Raji (cell line): ENCODE results near the gene TAF3.

Experiments
- POLR2A ChIP-seq: IDR thresholded peaks from 2 replicates; pipeline ENCODE4 v1.6.1; 2011; ENCODE audit warnings: low read depth, low read length, control low read depth; ENCODE audit not compliant: insufficient read depth

TAF3 gene

GRCh38 chr10:7853226-7853842 is 35.0 kb downstream of the TAF3 start:
- TF ChIP-seq POLR2A, result no peak

DNA sequence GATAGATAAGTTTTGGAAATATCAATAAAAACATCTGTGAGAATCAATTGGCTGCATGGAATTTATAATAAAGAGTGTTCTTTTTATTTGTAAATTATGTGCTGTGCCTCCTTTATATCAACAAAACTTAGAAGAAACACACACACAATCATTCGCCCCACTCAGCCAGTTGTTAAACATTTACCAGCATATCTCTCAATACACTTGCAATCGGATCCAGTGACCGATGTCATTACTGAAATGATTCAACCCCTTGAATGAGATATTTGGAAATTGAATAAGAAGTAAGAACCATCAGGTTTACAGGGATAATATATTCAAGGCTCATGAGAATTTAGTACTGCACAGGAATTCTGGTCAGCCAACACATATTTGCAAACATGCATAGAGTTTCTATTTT is 35.6 kb downstream of the TAF3 start:
- TF ChIP-seq POLR2A, result no peak

GRCh38 chr10:7855205-7855604 is 36.9 kb downstream of the TAF3 start:
- TF ChIP-seq POLR2A, result no peak

DNA sequence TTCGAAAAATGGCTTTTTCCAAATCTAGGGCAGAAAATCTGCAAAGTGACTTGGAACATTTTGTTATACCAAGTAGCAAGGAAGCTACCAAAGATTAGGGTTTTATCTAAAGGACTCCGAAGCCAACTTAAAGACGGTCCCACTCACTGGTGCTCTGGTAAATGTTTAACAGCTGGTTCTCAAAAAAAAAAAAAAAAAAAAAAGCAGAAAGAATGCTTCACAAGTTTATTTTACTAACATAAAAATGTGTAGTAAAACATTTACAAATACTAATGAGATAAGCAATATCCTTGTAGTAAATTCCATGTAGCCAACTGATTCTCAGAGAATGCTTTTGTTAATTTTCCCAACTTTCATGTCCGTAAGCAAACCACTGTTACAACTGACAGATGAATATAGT is 38.4 kb downstream of the TAF3 start:
- TF ChIP-seq POLR2A, result no peak

DNA sequence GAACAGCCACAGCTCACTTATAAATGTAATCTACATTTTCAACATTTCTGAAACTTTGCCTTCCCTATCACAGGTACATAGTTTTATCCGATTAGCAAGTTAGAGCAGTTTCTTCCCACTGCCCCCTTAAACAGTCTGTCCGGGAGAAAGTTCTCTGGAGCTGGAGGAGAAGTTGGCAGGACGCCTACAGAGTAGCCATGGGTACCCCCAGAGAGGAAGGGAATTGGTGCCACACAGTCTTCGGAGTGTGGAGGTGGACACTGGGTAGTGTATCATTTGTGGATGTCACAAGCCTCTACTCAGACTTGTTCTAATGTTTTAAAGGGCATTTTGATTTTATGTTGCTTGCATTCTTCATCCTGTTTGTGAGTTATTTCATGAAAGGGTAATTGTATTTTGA is 39.0 kb downstream of the TAF3 start:
- no peak for TF ChIP-seq POLR2A

DNA sequence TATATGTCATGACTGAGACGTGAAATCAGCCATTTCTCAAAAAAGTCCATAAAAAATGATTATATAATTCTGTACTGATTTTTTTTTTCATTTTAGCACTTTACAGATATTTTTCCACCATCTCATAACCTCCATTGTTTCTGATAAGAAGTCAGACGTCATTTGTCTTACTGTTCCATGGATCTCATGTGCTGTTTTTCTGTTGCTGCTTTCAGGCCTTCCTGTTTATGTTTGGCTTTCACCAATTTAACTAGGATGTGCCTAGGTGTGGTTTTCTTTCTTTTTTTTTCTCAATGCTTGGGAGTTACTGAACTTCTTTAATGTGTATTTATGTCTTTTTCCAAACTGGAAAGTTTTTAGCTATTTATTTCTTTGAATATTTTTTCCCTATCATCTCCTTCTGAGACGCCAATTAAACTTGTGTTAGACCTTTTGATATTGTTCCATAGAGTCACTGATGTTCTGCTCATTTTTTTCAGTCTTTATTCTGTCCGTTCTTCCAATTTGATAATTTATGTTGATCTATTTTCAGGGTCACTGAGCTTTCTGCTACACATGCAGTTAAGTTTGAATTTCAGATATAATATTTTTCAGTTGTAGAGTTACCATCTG is 43.3 kb downstream of the TAF3 start:
- TF ChIP-seq POLR2A, result no peak

GRCh38 chr10:7862121-7862514 is 43.8 kb downstream of the TAF3 start:
- TF ChIP-seq POLR2A, result no peak

- TF ChIP-seq POLR2A, result no peak
Measured at GRCh38 chr10:7866176-7866575, 47.9 kb downstream of the TAF3 start.

DNA sequence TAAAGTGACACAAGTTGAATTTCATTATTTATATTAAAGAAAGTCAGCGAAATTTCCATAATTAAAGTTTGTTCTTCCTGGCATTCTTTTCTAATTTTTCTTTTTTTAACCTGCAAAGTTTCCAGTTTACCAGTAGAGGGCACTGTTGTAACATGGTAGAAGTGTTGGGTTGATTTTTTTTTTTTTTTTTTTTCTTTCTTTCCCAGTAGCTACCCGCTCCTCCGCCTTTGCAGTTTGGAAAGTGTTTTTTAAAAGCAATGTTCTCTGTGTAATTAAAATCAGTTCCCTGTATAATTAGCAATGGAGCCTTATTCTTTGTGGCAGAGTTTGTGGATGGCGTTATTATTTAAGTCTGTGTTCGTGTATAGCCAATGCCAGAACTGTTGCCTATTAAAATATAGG is 53.7 kb downstream of the TAF3 start:
- TF ChIP-seq POLR2A, result no peak

GRCh38 chr10:7874864-7875263 is 56.6 kb downstream of the TAF3 start:
- no peak for TF ChIP-seq POLR2A

DNA sequence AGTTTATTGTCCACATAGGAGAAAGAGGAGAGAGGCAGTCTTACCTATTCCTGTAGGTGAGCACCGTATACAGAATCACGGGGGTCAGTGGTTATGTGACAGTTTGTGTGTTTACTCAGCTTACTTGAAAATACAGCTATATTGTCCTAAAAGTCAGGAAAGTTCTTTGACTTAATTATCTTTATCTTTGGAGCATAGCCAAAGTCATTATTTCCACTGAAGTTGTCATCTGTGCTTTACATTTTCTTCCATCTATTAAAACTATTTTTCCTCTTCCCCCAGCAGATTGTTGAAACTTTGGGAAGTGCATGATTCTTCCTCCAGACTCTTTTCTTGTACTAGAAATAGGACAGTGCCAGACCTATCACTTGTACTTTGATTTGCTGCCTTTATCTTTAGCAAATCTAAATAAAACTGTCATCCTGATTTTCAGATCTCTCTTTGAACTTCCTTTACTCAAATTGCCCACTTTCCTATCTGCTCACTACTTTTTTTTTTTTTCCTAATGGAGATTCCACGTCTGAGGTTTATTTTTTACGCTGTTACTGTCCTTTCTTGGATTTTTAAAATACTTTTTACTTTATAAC is 58.3 kb downstream of the TAF3 start:
- no peak for TF ChIP-seq POLR2A

- TF ChIP-seq POLR2A, result no peak
Measured at GRCh38 chr10:7881119-7881518, 62.8 kb downstream of the TAF3 start.

DNA sequence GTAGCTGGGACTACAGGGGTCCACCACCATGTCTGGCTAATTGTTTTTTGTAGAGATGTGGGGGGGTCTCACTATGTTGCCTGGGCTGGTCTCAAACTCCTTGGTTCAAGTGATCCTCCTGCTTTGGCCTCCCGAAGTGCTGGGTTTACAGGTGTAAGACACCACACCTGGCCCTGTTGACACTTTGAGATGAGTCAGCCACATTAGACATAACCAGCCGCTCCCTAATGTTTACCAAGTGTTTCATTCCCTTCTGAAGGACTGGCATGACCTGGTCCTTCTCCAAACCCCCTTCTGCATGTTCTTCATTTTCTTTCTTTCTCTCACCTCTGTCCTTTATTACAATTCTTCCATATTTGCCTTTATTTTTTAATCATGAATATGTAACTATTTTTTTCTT is 67.8 kb downstream of the TAF3 start:
- no peak for TF ChIP-seq POLR2A

DNA sequence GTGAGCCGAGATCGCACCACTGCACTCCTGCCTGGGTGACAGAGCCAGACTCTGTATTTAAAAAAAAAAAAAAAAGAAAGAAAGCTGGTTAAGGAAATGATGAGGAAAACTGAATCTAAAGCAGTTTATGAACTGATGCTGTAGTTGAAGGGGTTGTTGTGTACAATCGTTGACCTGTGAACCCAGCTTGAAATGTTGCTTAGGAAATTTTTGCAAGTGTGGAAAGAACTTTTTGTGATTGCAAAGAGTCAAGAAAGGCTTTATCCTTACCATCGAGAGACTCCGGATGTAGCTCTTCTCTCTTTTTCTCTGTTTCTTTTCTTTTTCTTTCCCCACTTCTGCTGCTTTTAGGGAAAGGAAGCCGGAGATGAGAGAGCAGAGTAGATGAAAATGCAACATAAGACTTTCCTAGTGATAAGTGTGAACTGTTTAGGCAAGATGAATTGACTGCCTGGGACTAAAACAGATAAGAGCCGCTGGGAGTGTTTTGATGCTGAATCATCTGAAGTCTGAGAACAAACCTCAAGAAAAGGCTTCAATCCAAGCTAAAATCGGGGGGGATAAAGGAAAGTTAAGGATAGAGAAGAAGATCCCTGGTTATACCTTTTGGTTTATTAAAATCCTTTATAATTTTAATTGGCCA is 69.0 kb downstream of the TAF3 start:
- TF ChIP-seq POLR2A, result no peak

GRCh38 chr10:7889947-7890542 is 71.7 kb downstream of the TAF3 start:
- TF ChIP-seq POLR2A, result no peak

GRCh38 chr10:7890781-7891180 is 72.5 kb downstream of the TAF3 start:
- TF ChIP-seq POLR2A, result no peak
